ENCODE results near the gene OTOP2.
"Not testable (repeated sequence)": the region's sequence is repeated elsewhere in the genome, so short reads cannot be mapped to it uniquely, and the experiment has no call there.

Gene OTOP2

DNA sequence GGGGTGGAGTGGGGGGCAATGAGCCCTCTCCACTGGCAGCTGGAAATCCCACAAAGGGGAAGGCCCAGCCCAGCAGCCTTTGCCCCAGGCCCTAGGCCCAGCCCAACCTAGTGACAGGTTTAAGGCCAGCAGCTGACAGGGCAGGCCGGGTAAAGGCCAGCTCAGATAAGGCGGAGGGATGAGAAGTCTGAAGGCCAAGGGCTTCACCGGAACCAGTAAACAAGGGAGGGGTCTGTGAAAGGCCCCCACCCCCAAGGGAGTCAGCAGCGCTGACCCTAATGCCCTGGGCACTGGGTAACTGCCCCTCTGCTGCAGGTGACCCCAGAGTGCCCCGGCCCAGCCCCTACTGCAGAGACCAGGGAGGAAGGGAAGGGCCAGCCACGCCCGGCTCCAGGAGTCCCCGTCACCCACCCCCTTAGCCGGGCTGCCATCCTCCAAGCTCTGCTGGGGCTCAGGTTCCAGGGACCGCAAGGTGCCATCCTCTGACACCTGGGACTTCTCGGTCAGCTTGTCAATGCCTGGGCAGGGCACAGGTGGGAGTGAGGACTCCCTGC lies 29.1 kb downstream of the OTOP2 start:
- no peak for DNase-seq

DNA sequence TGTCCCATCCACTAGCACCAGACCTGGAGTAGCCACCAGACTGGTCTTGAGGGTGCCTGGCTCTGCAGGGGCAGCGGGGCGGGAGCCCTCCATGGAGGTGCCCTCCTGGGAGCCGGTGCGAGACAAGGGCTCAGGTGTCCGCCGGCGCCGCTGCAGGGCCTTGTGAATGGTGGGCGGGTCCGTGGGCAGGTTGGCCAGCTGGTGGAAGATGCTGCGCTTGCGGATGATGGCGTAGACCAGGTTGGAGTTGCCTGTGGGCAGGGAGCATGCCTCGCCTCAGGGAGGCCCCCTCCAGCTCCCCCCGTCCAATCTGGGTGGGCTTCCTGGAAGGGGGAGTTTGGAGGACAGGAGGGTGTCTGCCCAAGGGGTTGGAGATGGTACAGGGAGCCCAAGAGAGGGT lies 30.0 kb downstream of the OTOP2 start:
- DNase-seq, result no peak

DNA sequence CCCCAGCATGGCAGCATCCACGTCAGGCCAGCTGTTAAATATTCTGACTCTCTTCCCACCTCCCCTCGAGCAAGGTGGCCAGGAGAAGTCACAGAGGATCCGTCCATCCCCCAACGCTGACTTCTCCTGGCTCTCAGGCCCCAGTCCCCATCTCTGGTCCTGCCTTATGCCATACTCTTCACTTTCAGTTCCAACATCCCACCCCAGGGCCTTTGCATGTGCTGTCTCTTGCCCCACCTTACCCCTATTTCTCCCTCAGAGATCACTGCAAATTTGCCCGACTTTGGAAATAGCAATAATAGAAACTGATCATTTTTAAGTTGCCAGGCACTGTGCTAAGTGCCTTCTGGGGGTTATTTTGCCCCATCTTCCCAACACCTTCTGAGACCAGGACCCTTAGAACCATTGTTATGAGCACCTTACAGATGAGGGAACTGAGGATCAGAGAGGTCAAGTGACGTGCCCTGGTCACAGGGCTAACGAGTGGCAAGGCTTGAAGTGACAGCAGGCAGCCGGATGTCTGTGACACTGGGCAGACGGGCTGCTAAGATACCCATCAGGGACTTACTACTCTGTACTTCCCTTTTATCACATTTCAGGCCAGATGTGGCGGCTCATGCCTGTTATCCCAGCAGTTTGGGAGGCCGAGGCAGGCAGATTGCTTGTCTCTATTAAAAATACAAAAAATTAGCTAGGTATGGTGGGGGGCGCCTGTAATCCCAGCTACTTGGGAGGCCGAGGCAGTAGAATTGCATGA lies 30.8 kb downstream of the OTOP2 start:
- no peak for DNase-seq

DNA sequence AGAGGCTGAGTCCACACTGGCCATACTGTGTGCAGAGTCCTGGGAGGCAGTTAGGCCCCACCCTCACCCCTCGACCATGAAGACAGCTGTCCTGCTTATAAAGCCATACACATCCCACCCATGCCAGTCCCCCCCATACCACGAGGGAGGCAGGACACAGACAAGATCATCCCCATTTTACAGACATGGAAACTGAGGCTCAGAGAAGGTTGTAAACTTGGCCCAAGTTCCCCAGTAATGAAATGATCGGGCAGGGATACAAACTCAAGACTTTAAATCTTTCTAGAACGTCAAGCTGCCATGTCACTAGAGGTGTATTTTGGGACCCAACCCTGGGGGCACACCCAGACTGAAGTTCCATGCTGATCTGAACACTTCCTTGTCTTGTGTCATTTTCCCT lies 32.0 kb downstream of the OTOP2 start:
- DNase-seq, result no peak

DNA sequence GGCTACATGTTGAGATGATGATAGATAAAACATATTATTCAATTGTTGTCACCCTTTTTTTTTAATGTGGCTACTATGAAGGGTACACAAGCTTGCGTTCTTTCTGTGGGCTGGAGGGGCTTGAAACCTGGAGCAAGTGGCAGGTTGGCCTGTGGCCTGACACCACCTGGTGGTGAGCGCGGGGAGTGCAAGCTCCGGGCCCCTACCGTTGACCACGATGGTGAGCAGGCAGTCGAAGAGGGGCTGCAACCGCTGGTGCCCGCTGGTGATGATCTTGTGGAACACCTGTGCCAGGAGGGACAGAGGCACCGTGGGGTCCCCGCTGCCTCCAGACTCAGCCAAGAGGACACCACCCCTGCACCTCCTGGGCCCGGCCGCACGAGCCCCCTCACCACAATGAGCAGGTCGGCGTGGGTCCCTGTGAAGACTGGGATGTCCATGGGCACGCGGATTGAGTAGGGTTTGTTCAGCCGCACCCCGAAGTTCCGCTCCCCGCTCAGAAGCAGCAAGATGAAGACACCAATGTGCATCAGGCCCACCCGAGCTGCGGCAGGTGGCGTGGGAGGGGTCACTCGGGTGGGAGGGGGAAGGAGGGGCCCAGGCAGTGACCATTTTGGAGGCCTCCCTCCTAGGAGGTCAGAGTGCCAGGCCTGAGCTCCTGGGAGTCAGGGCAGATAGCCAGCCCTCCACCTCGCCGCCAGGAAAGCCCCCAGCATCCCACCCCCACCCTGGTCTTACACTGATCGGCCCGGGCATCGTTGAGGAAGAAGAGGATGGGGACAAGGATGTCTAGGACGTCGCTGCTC lies 34.1 kb downstream of the OTOP2 start:
- peak; percentile 41 for DNase-seq

GRCh38 chr17:74959826-74960515 lies 35.9 kb downstream of the OTOP2 start:
- no peak for DNase-seq

DNA sequence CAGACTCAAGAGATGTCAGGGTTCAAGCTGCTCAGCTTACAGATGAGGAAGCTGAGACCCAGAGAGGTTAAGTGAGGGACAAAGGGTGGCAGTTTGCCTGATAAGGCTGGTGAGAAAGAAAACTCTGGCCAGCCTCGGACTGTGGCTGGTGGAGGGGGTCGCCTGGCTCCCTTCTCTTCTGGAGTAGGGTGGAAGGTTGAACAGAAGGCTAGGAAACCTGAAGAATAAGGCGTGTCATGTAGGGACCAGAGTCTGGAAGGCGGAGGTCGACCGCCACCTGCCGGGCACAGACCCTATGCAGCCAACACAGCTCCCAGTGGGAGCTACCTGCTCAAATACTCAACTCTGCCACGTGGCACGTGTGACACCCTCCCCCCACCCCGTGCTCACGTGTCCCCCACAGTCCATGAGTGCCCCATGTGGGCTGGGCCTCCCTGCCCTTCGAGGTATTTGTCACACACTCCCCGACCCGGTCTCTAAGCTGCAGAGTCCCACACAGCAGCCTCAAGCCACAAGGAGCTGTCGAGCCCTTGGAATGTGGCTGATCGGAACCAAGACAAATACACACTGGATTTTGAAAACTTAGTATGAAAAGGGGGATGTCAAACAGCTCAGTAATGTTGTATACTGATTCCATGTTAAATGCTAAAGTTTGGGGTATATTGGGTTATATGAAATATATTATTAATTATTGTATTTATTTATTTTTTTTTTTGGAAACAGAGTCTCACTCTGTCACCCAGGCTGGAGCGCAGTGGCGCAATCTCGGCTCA lies 36.7 kb downstream of the OTOP2 start:
- DNase-seq, result peak; percentile 62

DNA sequence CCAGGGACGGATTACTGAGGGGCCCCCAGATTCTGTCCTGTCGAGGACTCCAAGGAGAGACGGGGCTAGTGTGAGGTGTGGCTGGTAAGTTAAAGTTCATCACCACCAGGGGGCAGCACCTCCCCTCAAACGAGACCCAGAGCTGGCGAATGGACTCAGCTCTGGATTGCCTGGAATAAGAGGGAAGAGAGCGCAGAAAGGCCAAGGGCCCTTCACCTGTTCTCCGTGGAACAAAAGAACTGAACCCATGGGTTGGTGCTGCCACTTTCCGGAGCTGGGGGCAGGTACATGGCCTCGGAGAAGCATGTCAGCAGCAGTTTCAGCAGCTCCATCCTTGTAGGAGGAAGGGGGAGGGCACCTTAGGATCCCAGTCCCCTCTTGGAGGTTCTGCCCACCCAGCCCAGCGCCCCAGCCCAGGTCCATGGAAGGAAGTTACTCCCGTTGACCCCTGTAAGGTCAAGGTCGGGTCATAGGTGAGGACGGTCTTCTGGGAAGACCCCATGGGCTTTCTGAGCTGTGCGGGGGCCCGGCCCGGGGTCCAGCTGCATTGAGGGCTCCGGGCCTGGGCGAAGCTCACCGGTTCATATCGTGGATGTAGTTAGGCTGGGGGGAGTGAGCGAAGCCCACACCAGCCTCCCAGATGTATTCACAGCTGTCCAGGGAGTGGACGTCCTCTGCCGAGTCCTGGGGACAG lies 37.7 kb downstream of the OTOP2 start:
- DNase-seq, result peak; percentile 81

DNA sequence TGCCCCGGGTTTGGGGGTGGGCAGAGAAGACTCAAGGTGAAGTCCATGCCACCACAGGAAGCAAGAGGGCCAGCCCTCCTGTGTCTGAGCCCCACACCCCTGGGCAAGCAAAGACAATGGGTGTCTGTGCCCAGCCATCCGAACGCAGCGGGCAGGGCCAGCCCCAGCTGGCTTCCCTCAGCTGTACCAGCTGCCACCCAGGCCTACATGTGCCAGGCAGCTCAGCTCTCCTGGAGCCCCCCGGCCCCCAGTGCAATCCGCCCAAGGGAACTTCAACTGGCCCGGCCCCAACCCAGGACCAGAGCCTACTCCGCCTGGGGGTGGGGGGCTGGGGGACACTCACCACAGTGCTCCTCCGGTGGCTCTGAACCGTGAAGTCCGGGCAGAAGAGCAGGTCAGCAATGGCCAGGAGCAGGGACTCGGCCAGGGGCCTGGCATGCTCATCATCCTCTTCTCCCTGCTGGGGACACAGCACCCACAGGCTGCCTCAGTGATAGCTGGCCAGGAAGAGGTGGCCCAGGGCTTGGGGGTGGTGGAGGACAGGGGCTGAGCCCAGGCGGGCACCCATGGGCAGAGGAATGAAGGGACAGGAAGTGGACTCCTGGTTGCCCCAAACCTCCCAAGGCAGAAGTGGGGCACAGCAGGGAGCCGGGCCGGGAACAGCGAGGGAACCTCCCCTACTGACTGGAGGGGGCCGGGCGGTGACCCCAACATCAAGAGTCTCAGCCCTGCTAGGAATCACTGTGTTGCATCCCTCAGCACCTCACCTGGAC lies 38.7 kb downstream of the OTOP2 start:
- no peak for DNase-seq

GRCh38 chr17:74963656-74964055 lies 39.6 kb downstream of the OTOP2 start:
- DNase-seq, result no peak

- DNase-seq, result no peak
Measured at GRCh38 chr17:74964246-74964761, 40.2 kb downstream of the OTOP2 start.

GRCh38 chr17:74964988-74965622 lies 41.0 kb downstream of the OTOP2 start:
- DNase-seq, result no peak

DNA sequence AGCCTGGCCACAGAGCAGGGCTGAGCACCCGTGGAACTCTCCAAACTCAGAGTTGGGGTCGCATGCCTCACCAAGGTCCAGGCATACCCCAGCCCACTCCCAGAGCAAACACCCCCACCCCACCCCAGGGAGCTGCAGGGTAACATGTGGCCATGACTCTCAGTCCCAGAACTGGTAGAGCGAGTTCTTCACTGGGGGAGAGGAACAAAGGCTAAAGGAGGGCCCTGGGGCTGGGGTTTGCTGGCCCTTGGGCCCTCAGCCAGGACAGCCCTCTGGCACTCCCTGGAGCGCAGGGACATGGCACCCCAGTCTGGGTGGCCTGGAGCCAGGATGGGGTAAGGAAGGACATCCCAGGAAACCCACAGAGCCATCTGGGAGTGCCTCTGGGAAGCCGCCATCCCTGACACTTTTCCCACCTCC lies 44.3 kb downstream of the OTOP2 start:
- DNase-seq, result no peak

DNA sequence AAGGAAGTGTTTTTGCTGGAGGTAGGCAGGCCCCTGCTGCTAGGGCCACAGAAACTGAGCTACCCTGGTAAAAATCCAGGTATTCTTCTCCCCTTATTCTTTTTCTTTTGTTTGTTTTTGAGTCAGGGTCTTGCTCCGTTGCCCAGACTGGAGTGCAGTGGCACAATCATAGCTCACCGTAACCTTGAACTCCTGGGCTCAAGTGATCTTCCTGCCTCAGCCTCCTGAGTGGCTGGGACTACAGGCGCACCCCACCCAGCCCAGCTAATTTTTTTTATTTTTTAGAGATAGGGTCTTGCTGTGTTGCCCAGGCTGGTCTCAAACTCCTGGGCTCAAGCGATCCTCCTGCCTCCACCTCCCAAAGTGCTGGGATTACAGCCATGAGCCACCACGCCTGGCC lies 45.4 kb downstream of the OTOP2 start:
- DNase-seq, result not testable (repeated sequence)

- DNase-seq, result no peak
Measured at GRCh38 chr17:74970395-74970794, 46.3 kb downstream of the OTOP2 start.

GRCh38 chr17:74971069-74971841 lies 47.2 kb downstream of the OTOP2 start:
- no peak for DNase-seq

GRCh38 chr17:74971842-74972106 lies 47.7 kb downstream of the OTOP2 start:
- DNase-seq, result no peak

- DNase-seq, result peak; percentile 78
Measured at GRCh38 chr17:74972107-74972972, 48.3 kb downstream of the OTOP2 start, which contains the start of gene HID1. HID1 (minus strand) TSS chr17:74972759; CDS start chr17:74972656, 103 bp downstream.

DNA sequence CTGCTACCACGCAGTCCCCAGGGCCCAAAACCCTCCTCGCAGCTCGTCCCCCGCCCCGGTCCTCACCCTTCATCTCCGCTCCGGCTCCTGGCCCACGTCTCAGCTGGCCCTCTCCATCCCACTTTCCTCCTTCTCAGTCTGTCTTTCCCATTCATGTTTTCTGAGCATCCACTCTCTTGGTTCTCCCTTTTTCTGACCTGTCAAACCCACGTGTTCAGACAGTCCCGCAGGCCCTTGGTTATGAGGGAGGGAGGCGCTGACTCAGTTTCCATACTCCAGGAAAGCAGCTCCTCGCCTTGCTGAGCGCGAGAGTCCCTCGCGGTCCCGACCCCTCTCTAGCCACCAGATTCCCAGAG lies 48.9 kb downstream of the OTOP2 start:
- no peak for DNase-seq

Measured in NCI-H2171 (cell line).